HL-60/S4 treated with phorbol 12-myristate 13-acetate at 8.2 ng/mL for 4 days and 3 days (cell line): ENCODE results near the gene MEIKIN.

ENCODE experiments used
- in situ Hi-C: fragments of 300-500 bp; cut with MboI; formaldehyde crosslinking; loops from 2 replicates; pipeline ENCODE4 v1.15.0; 2022; ENCODE audit warnings: low sequenced_read_pairs

Gene MEIKIN

DNA sequence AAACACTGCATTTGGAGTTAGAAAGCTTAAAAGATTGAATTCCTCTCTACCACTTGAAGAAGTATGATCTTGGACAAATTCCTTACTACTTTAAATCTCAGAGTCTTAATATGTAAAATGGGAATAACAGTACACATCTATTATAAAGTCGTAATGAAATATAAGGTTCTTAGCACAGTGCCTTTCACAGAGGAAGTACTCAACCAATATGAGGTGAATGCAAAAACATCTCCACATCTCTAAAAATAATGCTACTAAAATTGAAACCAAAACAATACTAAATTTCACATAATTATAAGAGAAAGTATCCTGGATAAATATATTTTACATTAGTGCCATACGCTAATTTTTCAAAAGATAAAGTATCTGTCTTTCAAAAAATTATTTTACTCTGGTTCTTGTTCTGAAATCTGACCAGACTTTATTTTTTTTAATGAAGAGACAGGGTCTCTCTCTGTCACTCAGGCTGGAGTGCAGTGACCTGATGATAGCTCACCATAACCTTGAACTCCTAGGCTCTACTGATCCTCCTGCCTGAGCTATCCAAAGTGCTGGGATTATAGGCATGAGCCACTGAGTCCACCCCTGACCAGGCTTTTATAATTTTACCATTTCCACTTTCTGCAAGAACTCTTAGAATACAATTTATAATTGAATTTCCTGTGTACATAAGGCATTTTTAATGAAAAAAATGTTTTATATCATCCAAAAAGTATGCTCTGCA, 127.3 kb downstream of the MEIKIN start:
- in situ Hi-C loops: loop anchor here (25.0 kb wide), 1 partner anchor 194 kb away; the partner anchor contains the start of gene ACSL6

DNA sequence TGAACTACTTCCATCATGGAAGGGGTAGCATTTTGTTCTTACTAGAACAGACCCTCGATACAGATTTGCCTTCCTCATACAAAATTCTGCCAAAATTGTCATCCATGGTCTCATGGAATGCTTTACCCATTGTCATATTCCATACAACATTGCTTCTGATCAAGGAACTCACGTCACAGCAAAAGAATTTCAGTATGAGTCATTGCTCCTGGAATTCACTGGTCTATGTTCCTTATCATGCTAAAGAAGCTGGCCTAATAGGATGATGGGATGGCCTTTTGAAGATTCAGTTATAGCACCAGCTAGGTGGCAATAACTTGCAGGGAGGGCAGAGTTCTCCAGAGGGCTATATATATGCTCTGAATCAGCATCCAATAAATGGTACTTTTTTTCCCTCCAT, 130.5 kb downstream of the MEIKIN start:
- in situ Hi-C loops: loop anchor here (25.0 kb wide), 1 partner anchor 197 kb away; the partner anchor contains the start of gene ACSL6

DNA sequence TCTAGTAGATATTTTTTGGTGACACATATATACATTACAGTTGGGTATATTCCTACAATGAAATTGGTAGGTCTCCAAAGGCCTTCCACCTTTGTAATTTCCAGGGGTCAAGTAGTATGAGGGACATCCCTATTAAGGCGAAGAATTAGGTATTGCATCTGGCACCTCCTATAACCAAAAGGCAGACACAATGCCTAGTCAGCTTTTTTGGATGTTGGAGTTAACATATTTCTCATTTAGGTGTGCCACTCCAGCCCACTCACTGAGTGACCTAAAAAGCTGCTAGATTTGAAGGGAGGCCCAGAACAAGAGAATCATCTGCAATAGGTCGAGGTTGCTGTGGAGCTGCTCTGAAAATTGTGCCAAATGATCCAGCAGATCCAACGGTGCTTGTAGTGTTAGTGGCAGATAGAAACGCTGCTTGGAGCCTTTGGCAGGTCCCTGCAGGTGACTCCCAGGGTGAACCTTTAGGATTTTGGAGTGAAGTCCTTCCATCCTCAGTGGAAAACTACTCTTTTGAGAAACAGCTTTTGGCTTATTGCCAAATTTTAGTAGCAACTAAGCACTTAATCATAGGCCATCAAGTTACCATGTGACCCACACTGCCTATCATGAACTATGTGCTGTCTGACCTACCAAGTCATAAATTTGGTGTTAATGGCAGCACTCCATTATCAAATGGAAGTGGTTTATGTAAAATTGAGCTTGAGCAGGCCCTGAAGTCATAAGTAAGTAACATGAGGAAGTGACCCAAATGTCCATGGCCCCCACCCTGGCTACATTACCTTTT, 132.9 kb downstream of the MEIKIN start:
- in situ Hi-C loops: loop anchor here (25.0 kb wide), 1 partner anchor 200 kb away; the partner anchor contains the start of gene ACSL6

DNA sequence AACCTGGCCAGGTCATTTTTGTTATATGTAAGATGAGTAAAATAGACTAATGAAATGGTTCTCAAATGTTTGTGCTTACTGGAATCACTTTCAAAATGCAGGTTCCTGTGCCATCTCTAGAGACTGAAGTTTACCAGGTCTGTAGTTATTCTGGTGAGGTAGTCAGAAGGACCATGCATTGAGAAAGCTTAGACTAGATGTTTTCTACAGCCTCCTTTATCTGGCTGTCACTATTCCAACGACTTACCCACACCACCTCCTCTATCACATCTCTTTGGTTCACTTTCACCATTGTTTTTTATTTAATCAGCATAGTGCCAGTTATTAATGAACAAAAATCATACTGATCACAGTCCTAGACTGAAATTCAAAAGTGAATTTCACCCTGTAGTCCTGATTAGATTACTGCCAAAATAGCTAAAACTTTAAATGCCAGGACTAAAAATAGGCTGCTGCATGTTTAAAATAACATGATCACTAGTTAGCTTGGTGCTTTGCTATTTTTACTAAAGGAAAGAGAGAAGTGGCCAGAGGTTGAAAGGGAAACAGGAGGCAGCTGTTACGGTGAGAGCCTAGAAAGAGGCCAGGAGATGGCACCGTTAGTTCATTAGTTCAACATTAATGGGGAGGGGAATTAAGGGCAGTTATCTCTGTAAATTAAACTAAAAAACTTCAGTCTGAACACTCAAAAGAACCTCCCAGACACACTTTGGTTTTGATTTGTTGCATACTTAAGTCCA, 134.8 kb downstream of the MEIKIN start:
- in situ Hi-C loops: loop anchor here (25.0 kb wide), 1 partner anchor 202 kb away; the partner anchor contains the start of gene ACSL6

- in situ Hi-C loops: no loop called here
Observed at GRCh38 chr5:131796793-131797693, 148.4 kb downstream of the MEIKIN start, which contains the start of gene FNIP1. FNIP1 (minus strand) TSS chr5:131797017; CDS start chr5:131796921, 96 bp downstream.

DNA sequence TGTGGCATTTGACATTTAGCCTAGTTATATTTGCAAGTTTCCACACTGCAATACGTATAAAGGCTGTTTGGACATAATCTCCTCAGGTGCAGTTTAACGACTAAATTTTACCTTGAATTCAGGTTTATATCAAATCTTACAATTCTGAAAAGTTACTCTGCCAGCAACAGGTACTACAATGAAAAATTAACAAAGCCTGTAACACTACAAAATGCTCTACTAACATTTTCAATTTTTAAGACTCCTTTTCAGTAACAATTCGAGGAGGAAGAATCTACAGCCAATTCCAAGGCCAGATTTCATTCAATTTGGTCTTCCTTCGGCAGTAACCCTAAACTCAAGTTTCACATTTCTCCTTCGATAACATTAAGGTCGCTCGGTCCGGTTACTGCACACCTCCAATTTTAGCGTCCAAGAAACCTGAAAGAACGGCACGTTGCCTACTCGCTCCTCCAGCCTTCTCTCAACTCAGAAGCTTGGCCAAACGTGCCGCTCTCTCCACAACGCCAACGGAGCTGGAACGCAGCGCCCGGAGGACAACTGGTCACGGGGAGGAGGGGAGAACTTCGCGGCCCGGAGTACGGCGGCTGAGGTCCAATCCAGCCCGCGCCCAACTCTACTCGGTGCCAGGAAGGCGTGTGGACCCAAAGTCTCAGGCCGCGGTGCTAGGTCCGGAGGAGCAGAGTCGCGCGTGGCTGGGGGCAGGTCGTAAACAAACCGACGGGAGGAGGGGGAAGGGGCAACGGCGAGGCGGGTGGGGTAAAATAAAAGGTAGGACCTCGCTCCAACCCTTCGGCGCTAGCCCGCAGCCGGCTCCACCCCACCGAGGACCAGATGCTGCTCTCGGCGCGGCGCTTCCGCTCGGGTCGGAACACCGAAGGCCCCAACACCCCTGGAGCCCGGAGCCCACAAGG, 149.3 kb downstream of the MEIKIN start:
- in situ Hi-C loops: no loop called here

DNA sequence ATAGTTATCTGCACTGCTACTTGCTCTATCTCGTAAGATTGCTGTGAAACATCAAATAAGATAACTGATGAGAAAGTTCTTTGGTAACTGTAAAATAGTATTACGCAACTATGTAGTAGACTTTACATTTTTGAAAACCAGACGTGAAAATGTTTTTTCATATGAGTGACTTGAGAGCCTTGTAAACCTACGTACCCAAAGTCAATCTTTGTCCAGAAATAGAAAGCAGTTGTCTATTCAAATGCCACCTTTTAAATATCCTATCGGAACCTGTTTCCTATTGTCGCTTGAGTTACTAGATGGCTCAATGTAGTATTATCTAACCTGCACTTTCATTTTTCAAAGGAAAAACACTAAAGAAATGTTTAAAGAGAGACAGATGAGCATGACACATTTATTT, 150.2 kb downstream of the MEIKIN start:
- in situ Hi-C loops: no loop called here

GRCh38 chr5:131794586-131794985, 150.9 kb downstream of the MEIKIN start:
- in situ Hi-C loops: no loop called here

- in situ Hi-C loops: no loop called here
Observed at GRCh38 chr5:131792896-131793295, 152.6 kb downstream of the MEIKIN start.

- in situ Hi-C loops: no loop called here
Observed at GRCh38 chr5:131791866-131792265, 153.6 kb downstream of the MEIKIN start.

GRCh38 chr5:131790550-131790949, 154.9 kb downstream of the MEIKIN start:
- in situ Hi-C loops: no loop called here

DNA sequence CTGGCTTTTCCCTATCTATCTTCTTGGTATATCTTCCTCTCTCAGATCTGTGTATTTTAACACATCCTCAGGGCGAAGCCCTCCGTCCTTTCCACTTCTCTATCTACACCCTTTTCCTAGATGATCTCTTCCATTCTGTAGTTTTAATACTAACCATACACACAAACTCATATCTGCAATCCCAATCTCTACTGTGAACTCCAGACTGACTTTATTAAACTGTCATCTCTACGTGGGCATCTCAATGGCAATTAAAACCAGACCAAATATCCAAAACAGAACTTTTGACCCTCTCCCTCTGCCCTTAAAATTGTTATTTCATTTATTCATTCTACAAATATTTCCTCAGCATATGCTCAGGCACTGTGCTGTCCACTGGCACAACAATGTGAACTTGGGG, 155.7 kb downstream of the MEIKIN start:
- in situ Hi-C loops: no loop called here

GRCh38 chr5:131787736-131788135, 157.7 kb downstream of the MEIKIN start:
- in situ Hi-C loops: no loop called here

- in situ Hi-C loops: no loop called here
Observed at GRCh38 chr5:131786900-131787692, 158.4 kb downstream of the MEIKIN start.

DNA sequence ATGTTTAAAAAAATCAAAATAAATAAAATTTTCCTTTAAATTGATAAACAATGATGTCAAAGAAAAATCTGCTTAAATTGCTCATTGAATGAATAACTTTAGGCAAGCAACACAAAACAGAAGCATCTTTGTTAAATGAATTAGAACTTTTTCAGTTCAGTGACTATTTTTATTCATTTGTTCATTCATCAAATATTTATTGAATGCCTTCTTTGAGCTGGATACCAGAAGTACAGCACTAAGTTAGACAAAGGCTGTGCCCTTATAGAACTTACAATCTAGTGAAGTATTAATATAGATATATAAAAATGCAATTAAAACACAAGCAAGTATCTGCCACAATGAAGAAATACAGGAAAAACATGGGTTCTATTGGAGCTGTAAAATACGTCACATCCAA, 159.4 kb downstream of the MEIKIN start:
- in situ Hi-C loops: no loop called here

GRCh38 chr5:131783874-131784273, 161.6 kb downstream of the MEIKIN start:
- in situ Hi-C loops: no loop called here

GRCh38 chr5:131783357-131783756, 162.1 kb downstream of the MEIKIN start:
- in situ Hi-C loops: no loop called here

DNA sequence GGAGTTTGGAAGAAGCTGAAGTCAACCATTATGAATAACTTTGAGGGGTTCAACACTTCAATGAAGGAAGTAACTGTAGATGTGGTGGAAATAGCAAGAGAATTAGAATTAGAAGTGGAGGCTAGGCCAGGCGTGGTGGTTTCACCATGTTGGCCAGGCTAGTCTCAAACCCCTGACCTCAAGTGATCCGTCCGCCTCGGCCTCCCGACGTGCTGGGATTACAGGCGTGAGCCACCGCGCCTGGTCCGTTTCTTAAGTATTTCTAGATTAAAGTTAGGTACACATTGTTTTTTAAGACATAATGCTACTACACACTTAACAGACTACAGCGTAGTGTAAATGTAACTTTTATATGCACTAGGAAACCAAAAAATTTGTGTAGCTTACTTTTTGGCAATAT, 162.7 kb downstream of the MEIKIN start:
- in situ Hi-C loops: no loop called here
